OCI-LY3 (cell line): Measurements from ENCODE around the gene KRT13.

Experiments
- EZH2phosphoT487 ChIP-seq: fragments of 200-600 bp; shearing (Covaris generic); IDR thresholded peaks from 2 replicates; pipeline ENCODE4 v1.6.1; 2018; ENCODE audit warnings: antibody characterized with exemption, mixed run types, low read depth
- TF ChIP-seq, protein P1 (sequence below): fragments of 200-600, 300-600 bp; sonication (generic); IDR thresholded peaks from 2 replicates; pipeline ENCODE4 v1.5.1; 2014; ENCODE audit warnings: antibody characterized with exemption, low read length, low read depth

DNA sequence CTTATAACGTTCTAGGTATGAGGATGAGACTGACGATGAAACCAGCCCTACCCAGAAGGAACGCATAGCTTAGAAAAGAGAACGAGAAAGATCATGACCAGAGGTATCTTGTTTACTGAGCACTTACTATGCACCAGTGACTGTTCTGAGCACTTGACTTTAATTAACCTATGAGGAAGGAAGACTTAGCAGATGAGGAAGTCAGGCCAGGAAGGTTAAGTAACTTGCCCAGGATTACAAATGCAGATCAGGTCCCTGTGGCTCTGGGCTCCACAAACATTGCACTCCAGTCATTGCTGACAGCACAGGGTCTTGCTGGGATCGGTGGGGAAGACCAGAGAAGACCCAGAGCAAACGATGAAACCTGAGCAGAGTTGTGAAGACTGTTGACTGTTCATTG lies 7.1 kb downstream of the KRT13 start:
- TF ChIP-seq, protein P1, sequence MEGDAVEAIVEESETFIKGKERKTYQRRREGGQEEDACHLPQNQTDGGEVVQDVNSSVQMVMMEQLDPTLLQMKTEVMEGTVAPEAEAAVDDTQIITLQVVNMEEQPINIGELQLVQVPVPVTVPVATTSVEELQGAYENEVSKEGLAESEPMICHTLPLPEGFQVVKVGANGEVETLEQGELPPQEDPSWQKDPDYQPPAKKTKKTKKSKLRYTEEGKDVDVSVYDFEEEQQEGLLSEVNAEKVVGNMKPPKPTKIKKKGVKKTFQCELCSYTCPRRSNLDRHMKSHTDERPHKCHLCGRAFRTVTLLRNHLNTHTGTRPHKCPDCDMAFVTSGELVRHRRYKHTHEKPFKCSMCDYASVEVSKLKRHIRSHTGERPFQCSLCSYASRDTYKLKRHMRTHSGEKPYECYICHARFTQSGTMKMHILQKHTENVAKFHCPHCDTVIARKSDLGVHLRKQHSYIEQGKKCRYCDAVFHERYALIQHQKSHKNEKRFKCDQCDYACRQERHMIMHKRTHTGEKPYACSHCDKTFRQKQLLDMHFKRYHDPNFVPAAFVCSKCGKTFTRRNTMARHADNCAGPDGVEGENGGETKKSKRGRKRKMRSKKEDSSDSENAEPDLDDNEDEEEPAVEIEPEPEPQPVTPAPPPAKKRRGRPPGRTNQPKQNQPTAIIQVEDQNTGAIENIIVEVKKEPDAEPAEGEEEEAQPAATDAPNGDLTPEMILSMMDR, result no peak
- no peak for TF ChIP-seq EZH2phosphoT487
